HG03520 (cell line): Measurements from ENCODE around the gene PACSIN2.
"Not testable (repeated sequence)": the region's sequence is repeated elsewhere in the genome, so short reads cannot be mapped to it uniquely, and the experiment has no call there.

Experiments
- ATAC-seq: cut with Tn5 transposase; IDR thresholded peaks from one replicate; pipeline ENCODE4 v1.9.1; 2021; ENCODE audit warnings: mild to moderate bottlenecking, moderate library complexity; ENCODE audit not compliant: unreplicated experiment

PACSIN2 gene

GRCh38 chr22:42992886-42993479 is 22.0 kb downstream of the PACSIN2 start:
- no peak for ATAC-seq

- no peak for ATAC-seq
These were observed 22.9 kb downstream of the PACSIN2 start for GRCh38 chr22:42992092-42992491.

GRCh38 chr22:42991010-42991651 is 23.8 kb downstream of the PACSIN2 start:
- ATAC-seq: no peak

GRCh38 chr22:42990131-42990838 is 24.7 kb downstream of the PACSIN2 start:
- ATAC-seq: no peak

- no peak for ATAC-seq
These were observed 28.8 kb downstream of the PACSIN2 start for GRCh38 chr22:42986115-42986514.

GRCh38 chr22:42985531-42985905 is 29.4 kb downstream of the PACSIN2 start:
- ATAC-seq: no peak

GRCh38 chr22:42984814-42985530 is 30.0 kb downstream of the PACSIN2 start:
- ATAC-seq: no peak

- ATAC-seq: no peak
These were observed 30.6 kb downstream of the PACSIN2 start for GRCh38 chr22:42984397-42984796.

GRCh38 chr22:42983470-42983869 is 31.5 kb downstream of the PACSIN2 start:
- ATAC-seq: no peak

GRCh38 chr22:42979606-42980005 is 35.3 kb downstream of the PACSIN2 start:
- ATAC-seq: no peak

GRCh38 chr22:42978453-42979103 is 36.4 kb downstream of the PACSIN2 start:
- no peak for ATAC-seq

GRCh38 chr22:42977569-42977968 is 37.4 kb downstream of the PACSIN2 start:
- ATAC-seq: no peak

- ATAC-seq: no peak
These were observed 38.6 kb downstream of the PACSIN2 start for GRCh38 chr22:42976217-42976933.

- ATAC-seq: no peak
These were observed 40.7 kb downstream of the PACSIN2 start for GRCh38 chr22:42974223-42974622.

- no peak for ATAC-seq
These were observed 41.4 kb downstream of the PACSIN2 start for GRCh38 chr22:42973536-42973881.

- no peak for ATAC-seq
These were observed 42.1 kb downstream of the PACSIN2 start for GRCh38 chr22:42972649-42973535.

GRCh38 chr22:42971473-42971860 is 43.5 kb downstream of the PACSIN2 start:
- ATAC-seq: not testable (repeated sequence)

- ATAC-seq: no peak
These were observed 44.9 kb downstream of the PACSIN2 start for GRCh38 chr22:42970029-42970428.

GRCh38 chr22:42969348-42969975 is 45.5 kb downstream of the PACSIN2 start:
- ATAC-seq: no peak
